Frontal cortex (tissue), 4 donors: ENCODE measurements around the gene CHCHD1. TPM values are rescaled to one million over a fixed set of nuclear protein-coding genes. Genes with fewer than 3 reads are reported as not detected.
"Not testable (repeated sequence)": the region's sequence is repeated elsewhere in the genome, so short reads cannot be mapped to it uniquely, and the experiment has no call there.

Experiments used
- DNase-seq, 2 donors: peaks; one replicate each; pipeline ENCODE4 v3.0.0; 2012; ENCODE audit warnings: low spot score in 2 of 2
- FAIRE-seq: peaks from 2 replicates; lab custom pipeline; 2012; peaks lifted over from hg19 to GRCh38; lab: Jason Lieb, UNC
- total RNA-seq: library from RNA; depleted of rRNA; stranded (reverse); fragments of >200 nt; gene quantifications from one replicate; pipeline ENCODE4 v1.2.3, GENCODE V29; 2014
- donor health status: control.
- donor health status: control.
- donor health status: control.

The CHCHD1 gene
- total RNA-seq, 1 donor from 2014 or later: 16.7 TPM

- FAIRE-seq: no peak
- DNase-seq: no peak
Observed at GRCh38 chr10:73788864-73789658, 7.2 kb downstream of the CHCHD1 start.

GRCh38 chr10:73789659-73790055 lies 7.8 kb downstream of the CHCHD1 start:
- FAIRE-seq (no peak), DNase-seq (no peak)

- no peak for DNase-seq
- no peak for FAIRE-seq
Observed at GRCh38 chr10:73790886-73791625, 9.2 kb downstream of the CHCHD1 start.

- DNase-seq: no peak
Observed at GRCh38 chr10:73791871-73792400, 10.1 kb downstream of the CHCHD1 start.

GRCh38 chr10:73793456-73793855 lies 11.6 kb downstream of the CHCHD1 start:
- no peak for FAIRE-seq
- DNase-seq: no peak

More at GRCh38 chr10:73791871-73792400, 10.1 kb downstream of the CHCHD1 start:
- FAIRE-seq: no peak

GRCh38 chr10:73795491-73795890 lies 13.6 kb downstream of the CHCHD1 start:
- DNase-seq, FAIRE-seq: not testable (repeated sequence)

GRCh38 chr10:73796035-73796434 lies 14.2 kb downstream of the CHCHD1 start:
- not testable (repeated sequence) for DNase-seq, FAIRE-seq

- FAIRE-seq: no peak
- no peak for DNase-seq
Observed at GRCh38 chr10:73796766-73797165, 14.9 kb downstream of the CHCHD1 start.

- DNase-seq (no peak), FAIRE-seq (no peak)
Observed at GRCh38 chr10:73797324-73798025, 15.6 kb downstream of the CHCHD1 start.

GRCh38 chr10:73798087-73798486 lies 16.2 kb downstream of the CHCHD1 start:
- DNase-seq (no peak), FAIRE-seq (no peak)

- DNase-seq (no peak), FAIRE-seq (no peak)
Observed at GRCh38 chr10:73798927-73799560, 17.2 kb downstream of the CHCHD1 start.

GRCh38 chr10:73799899-73800559 lies 18.2 kb downstream of the CHCHD1 start:
- DNase-seq (no peak), FAIRE-seq (no peak)

GRCh38 chr10:73800560-73801252 lies 18.9 kb downstream of the CHCHD1 start:
- no peak for DNase-seq
- no peak for FAIRE-seq

- DNase-seq (no peak), FAIRE-seq (no peak)
Observed at GRCh38 chr10:73801253-73801590, 19.4 kb downstream of the CHCHD1 start.

- no peak for DNase-seq
- no peak for FAIRE-seq
Observed at GRCh38 chr10:73802276-73802991, 20.6 kb downstream of the CHCHD1 start.

GRCh38 chr10:73803680-73804286 lies 21.9 kb downstream of the CHCHD1 start:
- FAIRE-seq: no peak
- DNase-seq: no peak

- FAIRE-seq (no peak), DNase-seq (no peak)
Observed at GRCh38 chr10:73806176-73806950, 24.5 kb downstream of the CHCHD1 start.
